Fibroblast of lung (primary cell): ENCODE measurements around the gene FHIT.

ENCODE experiments used
- CTCF ChIP-seq, 2 donors: IDR thresholded peaks in 1 of 2; conservative IDR thresholded peaks in 1 of 2; 1 replicate in 1 of 2; 2 replicates in 1 of 2; pipeline ENCODE4 v1.5.1; 2011 to 2012; ENCODE audit warnings: low read length in 2 of 2, control low read depth in 1 of 2, inconsistent platforms in 1 of 2, low read depth in 1 of 2, mild to moderate bottlenecking in 1 of 2
- EZH2 ChIP-seq: IDR thresholded peaks from 2 replicates; pipeline ENCODE4 v1.5.1; 2012; ENCODE audit warnings: low read length, control low read depth, mild to moderate bottlenecking; ENCODE audit errors: missing control alignments

- TF ChIP-seq CTCF (conservative IDR thresholded peaks at IDR 0.05 in 1 of 2, IDR thresholded peaks at IDR 0.05 in 1 of 2; ENCODE audit: low read depth in 1 of 2, low read length in 2 of 2), result no peak
- TF ChIP-seq EZH2, result no peak
Observed at GRCh38 chr3:60660026-60660425, 591.2 kb downstream of the FHIT start.
